GM12878 (cell line): Measurements from ENCODE around the gene FOXP1. TPM values are rescaled to one million over a fixed set of nuclear protein-coding genes. Genes with fewer than 3 reads are reported as not detected.
A peak's percentile ranks its signal among the peaks of the same experiment; 100 is the strongest.

Source experiments
- ATAC-seq: fragments of 200-7000 bp; cut with Tn5 transposase; 3 replicates; pipeline ENCODE4 v1.9.1; 2020; ENCODE audit warnings: mild to moderate bottlenecking, moderate library complexity
- BruUV-seq: library from RNA; stranded (reverse); fragments of 400-500 nt; replicated peaks from 2 replicates; lab custom pipeline; 2021; lab: Mats Ljungman, UMichigan
- CTCF ChIA-PET: fragments of 300-600 bp; sonication (Branson Sonifier 250); formaldehyde crosslinking; extraction: SDS; loops from one replicate; lab custom pipeline; 2021; ENCODE audit warnings: inconsistent platforms; lab: Yijun Ruan, JAX
- POLR2A ChIA-PET: fragments of 350-600 bp; formaldehyde crosslinking; extraction: SDS; loops from one replicate; lab custom pipeline; 2021; ENCODE audit warnings: inconsistent platforms; lab: Charles Lee
- RAD21 ChIA-PET: fragments of 300-600 bp; sonication (Branson Sonifier 250); formaldehyde crosslinking; loops from one replicate; lab custom pipeline; 2023; ENCODE audit warnings: antibody characterized with exemption; ENCODE audit not compliant: unreplicated experiment; lab: Charles Lee
- SMC1A ChIA-PET: fragments of 300-600 bp; sonication (Branson Sonifier 250); formaldehyde crosslinking; loops from one replicate; lab custom pipeline; 2023; ENCODE audit not compliant: unreplicated experiment, uncharacterized antibody; lab: Charles Lee
- DNase-seq: peaks from one replicate; pipeline ENCODE4 v3.0.0-alpha.2; 2011; ENCODE audit warnings: low read depth, low spot score
- FAIRE-seq: peaks from 3 replicates; lab custom pipeline; 2011; peaks lifted over from hg19 to GRCh38; lab: Jason Lieb, UNC
- H2AFZ ChIP-seq: 2 replicates; pipeline ENCODE4 v1.6.0; 2011; ENCODE audit warnings: low read depth, low read length, control low read depth; ENCODE audit not compliant: control insufficient read depth
- H3K27ac ChIP-seq: 2 replicates; pipeline ENCODE4 v1.5.1; 2011; ENCODE audit warnings: control low read depth; ENCODE audit not compliant: control insufficient read depth, insufficient read depth
- H3K27me3 ChIP-seq, 2 experiments: replicated peaks in 1 of 2; 2 replicates each; pipeline versions ENCODE4 v1.6.0 to v1.6.1; 2011; ENCODE audit warnings: low read length in 1 of 2; ENCODE audit not compliant: control insufficient read depth in 2 of 2, insufficient read depth in 2 of 2
- H3K36me3 ChIP-seq, 2 experiments: 2 replicates each; pipeline ENCODE4 v1.5.1; 2011; ENCODE audit warnings: low read length in 1 of 2; ENCODE audit not compliant: control insufficient read depth in 2 of 2, insufficient read depth in 2 of 2
- H3K4me1 ChIP-seq: 2 replicates; pipeline ENCODE4 v1.6.1; 2011; ENCODE audit warnings: mild to moderate bottlenecking, low read length, moderate library complexity, mixed read lengths; ENCODE audit not compliant: control insufficient read depth, insufficient read depth
- H3K4me2 ChIP-seq: 2 replicates; pipeline ENCODE4 v1.6.0; 2011; ENCODE audit warnings: control low read depth; ENCODE audit not compliant: control insufficient read depth, insufficient read depth
- H3K4me3 ChIP-seq: fragments of 200-600 bp; sonication (generic); 2 replicates; pipeline ENCODE4 v1.5.1; 2016
- H3K79me2 ChIP-seq: 2 replicates; pipeline ENCODE4 v1.6.0; 2011; ENCODE audit warnings: low read length; ENCODE audit not compliant: control insufficient read depth, insufficient read depth
- H3K9ac ChIP-seq: 2 replicates; pipeline ENCODE4 v1.8.0; 2011; ENCODE audit warnings: low read length, control low read depth, mixed read lengths; ENCODE audit not compliant: control insufficient read depth, insufficient read depth
- H3K9me3 ChIP-seq: replicated peaks from 3 replicates; pipeline ENCODE4 v1.5.1; 2011; ENCODE audit warnings: mild to moderate bottlenecking, low read length; ENCODE audit not compliant: control insufficient read depth, insufficient read depth
- H4K20me1 ChIP-seq: 2 replicates; pipeline ENCODE4 v1.6.0; 2011; ENCODE audit not compliant: control insufficient read depth, insufficient read depth
- CEBPZ ChIP-seq: fragments of 150-350 bp; IDR thresholded peaks from 2 replicates; pipeline ENCODE4 v1.6.1; 2016; ENCODE audit warnings: low read depth, low read length
- CHD2 ChIP-seq: IDR thresholded peaks from 2 replicates; pipeline ENCODE4 v1.6.1; 2011; ENCODE audit warnings: low read depth, low read length, improper control_type of control experiment, borderline replicate concordance
- E4F1 ChIP-seq: fragments of 450-650 bp; IDR thresholded peaks from 2 replicates; pipeline ENCODE4 v1.6.1; 2018; ENCODE audit warnings: borderline replicate concordance, mild to moderate bottlenecking; ENCODE audit not compliant: partially characterized antibody
- MEF2A ChIP-seq: IDR thresholded peaks from 2 replicates; pipeline ENCODE4 v1.6.1; 2011; ENCODE audit warnings: low read depth, mild to moderate bottlenecking, low read length, moderate library complexity; ENCODE audit not compliant: insufficient read depth
- NKRF ChIP-seq: fragments of 450-650 bp; conservative IDR thresholded peaks from 2 replicates; pipeline ENCODE4 v1.6.1; 2017; ENCODE audit warnings: mild to moderate bottlenecking, moderate library complexity
- NR2C2 ChIP-seq: IDR thresholded peaks from 2 replicates; pipeline ENCODE4 v1.6.1; 2011; ENCODE audit warnings: borderline replicate concordance, low read depth; ENCODE audit not compliant: control insufficient read depth, insufficient read length
- SUZ12 ChIP-seq: fragments of 200-600 bp; sonication (generic); IDR thresholded peaks from one replicate; pipeline ENCODE4 v1.6.1; 2018; ENCODE audit warnings: antibody characterized with exemption, mild to moderate bottlenecking; ENCODE audit not compliant: unreplicated experiment
- TARDBP ChIP-seq: IDR thresholded peaks from 2 replicates; pipeline ENCODE4 v1.6.1; 2016; ENCODE audit warnings: borderline replicate concordance
- WGBS: methylation state at CpG from one replicate; pipeline ENCODE4 v1.1.6; 2016; ENCODE audit warnings: low lambda C conversion rate; ENCODE audit not compliant: insufficient replicate concordance, insufficient coverage; ENCODE audit errors: missing lambda C conversion rate; 5-methylcytosine and 5-hydroxymethylcytosine counted together
- in situ Hi-C: fragments of 300-500 bp; cut with MboI; formaldehyde crosslinking; loops from 9 replicates; pipeline ENCODE4 v1.14.3; 2018; ENCODE audit warnings: mixed read lengths
- intact Hi-C: fragments of 100-400 bp; cut with micrococcal nuclease; formaldehyde crosslinking; loops from one replicate; pipeline ENCODE4 v1.14.2; 2022; ENCODE audit not compliant: unreplicated experiment
- polyA plus RNA-seq, 11 experiments: library from polyadenylated mRNA; depleted of rRNA in 4 of 11; unstranded in 6 of 11; stranded (reverse) in 5 of 11; fragments of >200 nt; fragmentation: Nextera tagmentation in 4 of 11; fragmentation: Illumina TruSeq in 1 of 11; extraction: Ambion mirVana in 4 of 11; extraction: Trizol in 1 of 11; gene quantifications; 1 replicate in 1 of 11; 2 replicates in 10 of 11; pipeline versions ENCODE4 v1.2.1 to v1.2.3, GENCODE V29; 2011 to 2016; ENCODE audit warnings: inconsistent platforms in 2 of 11, missing spikeins in 2 of 11, low read depth in 1 of 11
- total RNA-seq, 4 experiments: library from RNA; depleted of rRNA in 3 of 4; stranded (reverse); fragments of >200 nt in 3 of 4; fragmentation: Illumina TruSeq in 1 of 4; extraction: Trizol in 1 of 4; gene quantifications; 2 replicates each; pipeline versions ENCODE4 v1.2.1 to v1.2.3, GENCODE V29; 2013 to 2021

The FOXP1 gene
- total and polyA plus RNA-seq, 10 of the 15 experiments (the other 5 are each of a cell fraction or from before 2014, with no cell fraction given): 0.05 to 1.6 (median 0.20) TPM; not detected in 1

GRCh38 chr3:71542521-71543370, 40.8 kb downstream of the FOXP1 start:
- H3K9ac ChIP-seq: no peak overlapping the region
- SMC1A ChIA-PET: no interaction called here
- no peak overlapping the region for H2AFZ ChIP-seq
- POLR2A ChIA-PET: no interaction called here
- no peaks in the 10 kb centered on the region for H3K4me1 ChIP-seq
- no peak overlapping the region for H3K4me3 ChIP-seq
- CTCF ChIA-PET: no interaction called here
- in situ Hi-C loops: no loop called here
- no peak for TF ChIP-seq NR2C2
- TF ChIP-seq CHD2: no peak
- TF ChIP-seq MEF2A: no peak
- TF ChIP-seq TARDBP: no peak
- TF ChIP-seq E4F1: no peak
- TF ChIP-seq SUZ12: peak; percentile 23
- no peak for TF ChIP-seq NKRF
- no peak for TF ChIP-seq CEBPZ
- TF ChIP-seq, all 136 proteins: peak for 1
- Histone ChIP-seq H3K36me3 (no peaks in the 10 kb centered on the region), H3K27me3 (peaks cover 4 to 15% of the 10 kb centered on the region in 2 experiments), H3K27ac (no peak overlapping the region), H4K20me1 (0 out of 2 replicates have a peak, but pooled peaks cover 3% of the 10 kb centered on the region), H3K79me2 (no peaks in the 10 kb centered on the region), H3K4me2 (no peak overlapping the region), H3K9me3 (no peaks in the 10 kb centered on the region)
- DNase-seq (no peak), ATAC-seq (no peak; the same call in 2 of the 3 replicates), FAIRE-seq (no peak)
- WGBS: 24% methylated on average over 23 of the region's 23 CpGs
- RAD21 ChIA-PET: no interaction called here
- intact Hi-C loops: no loop called here
- BruUV-seq: no TSS peak
